Adrenal gland (tissue), 12 donors: ENCODE measurements around the gene SLC38A1. TPM values are rescaled to one million over a fixed set of nuclear protein-coding genes. Genes with fewer than 3 reads are reported as not detected.
"Not testable (repeated sequence)": the region's sequence is repeated elsewhere in the genome, so short reads cannot be mapped to it uniquely, and the experiment has no call there.

Source experiments
- DNase-seq, 7 donors: peaks; one replicate each; pipeline ENCODE4 v3.0.0-alpha.2; 2019 to 2020
- H3K27ac ChIP-seq, 5 donors: fragments of 200-600 bp; sonication (generic) in 4 of 5; 1 replicate in 3 of 5; 2 replicates in 2 of 5; pipeline versions ENCODE4 v1.5.1 to v1.8.0; 2016 to 2020; ENCODE audit warnings: mild to moderate bottlenecking in 1 of 5
- H3K27me3 ChIP-seq: fragments of 200-600 bp; 2 replicates; pipeline ENCODE4 v1.8.0; 2021
- H3K36me3 ChIP-seq, 2 donors: fragments of 200-600 bp; replicated peaks in 1 of 2; 1 replicate in 1 of 2; 2 replicates in 1 of 2; pipeline versions ENCODE4 v1.5.1 to v1.8.0; 2018 to 2022
- H3K4me1 ChIP-seq, 2 donors: fragments of 200-600 bp; replicated peaks in 1 of 2; 1 replicate in 1 of 2; 2 replicates in 1 of 2; pipeline versions ENCODE4 v1.5.1 to v1.8.0; 2018 to 2021
- H3K4me3 ChIP-seq, 4 donors: fragments of 200-600 bp; sonication (generic) in 3 of 4; one replicate each; pipeline ENCODE4 v1.5.1; 2016 to 2018
- H3K9me3 ChIP-seq, 3 donors: fragments of 200-600 bp; sonication (generic) in 1 of 3; replicated peaks in 1 of 3; 1 replicate in 2 of 3; 2 replicates in 1 of 3; pipeline versions ENCODE4 v1.5.1 to v1.8.0; 2016 to 2021
- CTCF ChIP-seq, 6 experiments: fragments of 450-650 bp in 4 of 6; fragments of 200-600 bp in 2 of 6; sonication (generic) in 1 of 6; IDR thresholded peaks; 1 replicate in 5 of 6; 2 replicates in 1 of 6; pipeline versions ENCODE4 v1.5.1 to v1.8.0; 2016 to 2021; ENCODE audit warnings: antibody characterized with exemption in 6 of 6, mild to moderate bottlenecking in 2 of 6, moderate library complexity in 1 of 6
- POLR2A ChIP-seq, 2 donors: fragments of 450-650 bp; IDR thresholded peaks; one replicate each; pipeline ENCODE4 v1.6.1; 2017; ENCODE audit warnings: antibody characterized with exemption in 2 of 2, mild to moderate bottlenecking in 2 of 2, moderate library complexity in 1 of 2
- WGBS, 4 donors: extraction: QIAGEN DNeasy Blood & Tissue Kit in 2 of 4; methylation state at CpG; one replicate each; pipeline versions ENCODE4 v1.1.5 to v1.1.7; 2013 to 2017; 5-methylcytosine and 5-hydroxymethylcytosine counted together
- intact Hi-C, 2 donors: fragments of 100-400 bp; cut with DNase I; formaldehyde crosslinking; loops; one replicate each; pipeline versions ENCODE4 v1.14.1 to v1.15.0; 2022 to 2023
- polyA plus RNA-seq, 3 donors: library from polyadenylated mRNA; stranded (reverse); fragments of 200-250 nt in 2 of 3; fragments of 350-450 nt in 1 of 3; fragmentation: Illumina TruSeq in 1 of 3; extraction: RNeasy Lipid Tissue Mini Kit (QIAGEN cat#74804) in 1 of 3; gene quantifications; one replicate each; pipeline ENCODE4 v1.2.3, GENCODE V29; 2013 to 2014
- total RNA-seq, 9 donors: library from RNA; depleted of rRNA in 4 of 9; stranded (reverse); fragments of >200 nt in 4 of 9; fragments of 120-200 nt in 1 of 9; fragmentation: NEBNext Ultra II Directional in 1 of 9; extraction: Animal tissue kit (Norgen Biotek cat#: 25700) in 1 of 9; gene quantifications; one replicate each; pipeline versions ENCODE4 v1.1.0 to v1.2.4, GENCODE V29; 2013 to 2023
- donor health status: healthy with polysubstance abuse.
- donor health status: Bipolar disorder and iron deficiency.
- donor health status: DM: yes; HTN: yes; CAD: no.
- donor health status: DM: no; HTN: no; CAD: no.
- donor health status: DM: no; HTN: no; CAD: no.
- donor health status: DM: yes; HTN: yes; CAD: no.

Gene SLC38A1
- total and polyA plus RNA-seq, 12 donors = 2.4 to 14.8 (median 6.1) TPM

GRCh38 chr12:46258129-46258528, 10.7 kb downstream of the SLC38A1 start:
- H3K4me1 ChIP-seq = no peaks in the 10 kb centered on the region
- no peak overlapping the region for H3K27ac ChIP-seq
- H3K27me3 ChIP-seq = no peaks in the 10 kb centered on the region
- intact Hi-C loops = no loop called here
- DNase-seq = no peak
- no peak overlapping the region for H3K4me3 ChIP-seq
- WGBS, 4 donors = 75 to 90% (median 80%) methylated on average over 2 of the region's 2 CpGs
- H3K9me3 ChIP-seq = no peaks in the 10 kb centered on the region
- no peaks in the 10 kb centered on the region for H3K36me3 ChIP-seq
- TF ChIP-seq CTCF (IDR thresholded peaks at IDR 0.05) = no peak
- no peak for TF ChIP-seq POLR2A (IDR thresholded peaks at IDR 0.05)

- Histone ChIP-seq H3K36me3 (no peaks in the 10 kb centered on the region), H3K4me3 (no peak overlapping the region), H3K27me3 (no peaks in the 10 kb centered on the region), H3K4me1 (no peaks in the 10 kb centered on the region), H3K9me3 (no peaks in the 10 kb centered on the region), H3K27ac (no peak overlapping the region)
- 84 to 98% (median 92%) methylated on average over 3 of the region's 3 CpGs for WGBS, 4 donors
- DNase-seq = no peak
- intact Hi-C loops = no loop called here
- TF ChIP-seq POLR2A (IDR thresholded peaks at IDR 0.05) (no peak), CTCF (IDR thresholded peaks at IDR 0.05) (no peak)
These were observed 11.9 kb downstream of the SLC38A1 start for GRCh38 chr12:46256942-46257341.

- TF ChIP-seq CTCF (IDR thresholded peaks at IDR 0.05) = no peak
- no peak for TF ChIP-seq POLR2A (IDR thresholded peaks at IDR 0.05)
- Histone ChIP-seq H3K4me1 (no peaks in the 10 kb centered on the region), H3K27me3 (no peaks in the 10 kb centered on the region), H3K9me3 (no peaks in the 10 kb centered on the region), H3K4me3 (no peak overlapping the region), H3K36me3 (no peaks in the 10 kb centered on the region), H3K27ac (no peak overlapping the region)
- no peak for DNase-seq
- intact Hi-C loops = no loop called here
- 96 to 100% (median 97%) methylated on average over 2 of the region's 2 CpGs for WGBS, 4 donors
These were observed 15.2 kb downstream of the SLC38A1 start for GRCh38 chr12:46253544-46254162.

- H3K27me3 ChIP-seq, H3K9me3 ChIP-seq, H3K27ac ChIP-seq, H3K4me3 ChIP-seq, DNase-seq, H3K36me3 ChIP-seq, H3K4me1 ChIP-seq, intact Hi-C loops: not testable (repeated sequence)
- WGBS, 4 donors = 89 to 97% (median 93%) methylated on average over 5 of the region's 5 CpGs
These were observed 16.8 kb downstream of the SLC38A1 start for GRCh38 chr12:46251994-46252393.

GRCh38 chr12:46249960-46250359, 18.9 kb downstream of the SLC38A1 start:
- 64 to 89% (median 87%) methylated on average over 4 of the region's 4 CpGs for WGBS, 4 donors
- H3K9me3 ChIP-seq, H3K27me3 ChIP-seq, H3K4me1 ChIP-seq, intact Hi-C loops, H3K36me3 ChIP-seq, DNase-seq, H3K27ac ChIP-seq, H3K4me3 ChIP-seq: not testable (repeated sequence)
